HCT116 (cell line): ENCODE data around the gene PSMC5. TPM values are rescaled to one million over a fixed set of nuclear protein-coding genes. Genes with fewer than 3 reads are reported as not detected.

Experiments used
- ATAC-seq: fragments of 200-7000 bp; cut with Tn5 transposase; 2 replicates; pipeline ENCODE4 v1.9.1; 2020; ENCODE audit warnings: mild to moderate bottlenecking, moderate library complexity
- BruUV-seq: library from RNA; stranded (reverse); fragments of 400-500 nt; replicated peaks from 2 replicates; lab custom pipeline; 2021; lab: Mats Ljungman, UMichigan
- CTCF ChIA-PET: fragments of 300-600 bp; sonication (Branson Sonifier 250); formaldehyde crosslinking; loops from one replicate; lab custom pipeline; 2021; ENCODE audit warnings: antibody characterized with exemption; lab: Charles Lee
- POLR2A ChIA-PET: fragments of 300-600, 350-600 bp; sonication (Branson Sonifier 250); formaldehyde crosslinking; loops from one replicate; lab custom pipeline; 2021; ENCODE audit warnings: antibody characterized with exemption; lab: Charles Lee
- RAD21 ChIA-PET, 2 experiments: fragments of 300-600 bp; sonication (Branson Sonifier 250); formaldehyde crosslinking; loops; one replicate each; lab custom pipeline; 2023; ENCODE audit warnings: low total read pairs in 2 of 2; ENCODE audit not compliant: uncharacterized antibody in 2 of 2, unreplicated experiment in 2 of 2, low non-redundant PET in 1 of 2; lab: Charles Lee
- DNase-seq: peaks from one replicate; pipeline ENCODE4 v3.0.0-alpha.2; 2010; ENCODE audit warnings: low read depth, low spot score
- H2AFZ ChIP-seq: fragments of 200-600 bp; shearing (Covaris generic), sonication (generic); 2 replicates; pipeline ENCODE4 v1.6.1; 2017; ENCODE audit warnings: low read depth, mixed run types, mixed read lengths, antibody characterized with exemption, low read length; ENCODE audit not compliant: poor library complexity, severe bottlenecking
- H3K27ac ChIP-seq: 2 replicates; pipeline ENCODE4 v1.5.1; 2012; ENCODE audit warnings: low read depth, low read length
- H3K27me3 ChIP-seq: fragments of 200-600 bp; sonication (generic); 2 replicates; pipeline ENCODE4 v1.6.1; 2016; ENCODE audit warnings: mixed run types, low read length, mixed read lengths; ENCODE audit not compliant: insufficient read depth
- H3K36me3 ChIP-seq, 2 experiments: fragments of 200-500 bp in 1 of 2; fragments of 200-600 bp in 1 of 2; sonication (Bioruptor generic) in 1 of 2; sonication (generic) in 1 of 2; 2 replicates each; pipeline versions ENCODE4 v1.5.1 to v1.6.1; 2014 to 2016; ENCODE audit warnings: low read length in 2 of 2, inconsistent platforms in 1 of 2, mixed read lengths in 1 of 2, mixed run types in 1 of 2; ENCODE audit not compliant: insufficient read depth in 2 of 2, control insufficient read depth in 1 of 2
- H3K4me1 ChIP-seq, 2 experiments: fragments of 200-600 bp in 1 of 2; sonication (generic) in 1 of 2; 2 replicates each; pipeline versions ENCODE4 v1.5.1 to v1.6.1; 2012 to 2017; ENCODE audit warnings: low read length in 2 of 2, inconsistent platforms in 1 of 2, mild to moderate bottlenecking in 1 of 2, mixed read lengths in 1 of 2, mixed run types in 1 of 2, moderate library complexity in 1 of 2; ENCODE audit not compliant: insufficient read depth in 2 of 2, control insufficient read depth in 1 of 2
- H3K4me2 ChIP-seq: fragments of 200-600 bp; sonication (generic); 2 replicates; pipeline ENCODE4 v1.6.1; 2017; ENCODE audit warnings: mixed run types, low read length, mixed read lengths
- H3K4me3 ChIP-seq, 2 experiments: fragments of 200-600 bp in 1 of 2; sonication (generic) in 1 of 2; replicated peaks in 1 of 2; 2 replicates each; pipeline ENCODE4 v1.5.1; 2011 to 2016; ENCODE audit warnings: low read length in 2 of 2, control low read depth in 1 of 2, low read depth in 1 of 2, mild to moderate bottlenecking in 1 of 2, mixed read lengths in 1 of 2, mixed run types in 1 of 2
- H3K79me2 ChIP-seq: fragments of 200-600 bp; sonication (generic); 2 replicates; pipeline ENCODE4 v1.6.1; 2017; ENCODE audit warnings: mild to moderate bottlenecking, mixed run types, low read length, moderate library complexity, mixed read lengths; ENCODE audit not compliant: insufficient read depth
- H3K9ac ChIP-seq: fragments of 200-600 bp; sonication (generic); 2 replicates; pipeline ENCODE4 v1.6.1; 2016; ENCODE audit warnings: low read length, mixed read lengths
- H3K9me2 ChIP-seq: fragments of 200-600 bp; sonication (generic), shearing (Covaris generic); 2 replicates; pipeline ENCODE4 v1.6.1; 2017; ENCODE audit warnings: mixed run types, mild to moderate bottlenecking, moderate library complexity; ENCODE audit not compliant: insufficient read depth
- H3K9me3 ChIP-seq, 2 experiments: fragments of 200-500 bp in 1 of 2; fragments of 200-600 bp in 1 of 2; sonication (Bioruptor generic) in 1 of 2; sonication (generic) in 1 of 2; 2 replicates each; pipeline ENCODE4 v1.6.1; 2014 to 2017; ENCODE audit warnings: low read length in 2 of 2, mixed read lengths in 2 of 2, inconsistent platforms in 1 of 2, low read depth in 1 of 2, mild to moderate bottlenecking in 1 of 2, mixed run types in 1 of 2, moderate library complexity in 1 of 2; ENCODE audit not compliant: control insufficient read depth in 1 of 2, insufficient read depth in 1 of 2
- H4K20me1 ChIP-seq: fragments of 200-600 bp; sonication (generic), shearing (Covaris generic); 2 replicates; pipeline ENCODE4 v1.6.1; 2017; ENCODE audit warnings: mixed run types, mild to moderate bottlenecking, moderate library complexity; ENCODE audit not compliant: insufficient read depth
- CBX3 ChIP-seq: IDR thresholded peaks from 2 replicates; pipeline ENCODE4 v1.6.1; 2012; ENCODE audit warnings: low read depth
- CEBPB ChIP-seq: IDR thresholded peaks from 2 replicates; pipeline ENCODE4 v1.6.1; 2012; ENCODE audit warnings: low read depth
- EGR1 ChIP-seq: IDR thresholded peaks from 2 replicates; pipeline ENCODE4 v1.6.1; 2012; ENCODE audit warnings: low read depth
- ELF1 ChIP-seq: IDR thresholded peaks from 2 replicates; pipeline ENCODE4 v1.6.1; 2012; ENCODE audit warnings: low read depth, borderline replicate concordance
- EZH2 ChIP-seq: fragments of 200-600 bp; sonication (generic); IDR thresholded peaks from 2 replicates; pipeline ENCODE4 v1.6.1; 2017; ENCODE audit warnings: antibody characterized with exemption, mixed run types
- EZH2phosphoT487 ChIP-seq: fragments of 200-600 bp; IDR thresholded peaks from 2 replicates; pipeline ENCODE4 v1.6.1; 2018; ENCODE audit warnings: antibody characterized with exemption, borderline replicate concordance
- FOSL1 ChIP-seq: IDR thresholded peaks from 2 replicates; pipeline ENCODE4 v1.6.1; 2012; ENCODE audit warnings: low read depth
- POLR2A ChIP-seq: IDR thresholded peaks from 2 replicates; pipeline ENCODE4 v1.7.0; 2011; ENCODE audit warnings: borderline replicate concordance; ENCODE audit not compliant: insufficient read depth, insufficient read length; ENCODE audit errors: extremely low read depth
- RAD21 ChIP-seq: IDR thresholded peaks from 2 replicates; pipeline ENCODE4 v1.6.1; 2012; ENCODE audit warnings: low read depth, mild to moderate bottlenecking
- SIN3A ChIP-seq: IDR thresholded peaks from 2 replicates; pipeline ENCODE4 v1.6.1; 2012; ENCODE audit warnings: low read depth
- SP1 ChIP-seq: IDR thresholded peaks from 2 replicates; pipeline ENCODE4 v1.6.1; 2012; ENCODE audit warnings: low read depth
- TCF7L2 ChIP-seq: IDR thresholded peaks from 2 replicates; pipeline ENCODE4 v1.7.0; 2011; ENCODE audit warnings: borderline replicate concordance, inconsistent platforms; ENCODE audit not compliant: insufficient read depth, insufficient read length; ENCODE audit errors: extremely low read depth
- YY1 ChIP-seq: IDR thresholded peaks from 2 replicates; pipeline ENCODE4 v1.6.1; 2011; ENCODE audit warnings: low read length, low read depth, moderate library complexity, mild to moderate bottlenecking; ENCODE audit not compliant: insufficient replicate concordance; ENCODE audit errors: extremely low read depth
- ZNF274 ChIP-seq: fragments of 200-500 bp; sonication (Bioruptor generic); IDR thresholded peaks from 2 replicates; pipeline ENCODE4 v1.6.1; 2014; ENCODE audit warnings: mild to moderate bottlenecking, low read depth, low read length, inconsistent platforms
- intact Hi-C: fragments of 100-400 bp; cut with micrococcal nuclease; formaldehyde crosslinking; loops from 2 replicates; pipeline ENCODE4 v1.10.0; 2022
- total RNA-seq: library from RNA; stranded (reverse); gene quantifications from one replicate; pipeline ENCODE4 v1.2.1, GENCODE V29; 2021; ENCODE audit not compliant: unreplicated experiment
- TF ChIP-seq, protein P1 (sequence below): IDR thresholded peaks from 2 replicates; pipeline ENCODE4 v1.6.1; 2011; ENCODE audit warnings: mild to moderate bottlenecking, low read length, moderate library complexity; ENCODE audit not compliant: insufficient replicate concordance; ENCODE audit errors: extremely low read depth
- TF ChIP-seq, protein P2 (sequence below): IDR thresholded peaks from 2 replicates; pipeline ENCODE4 v1.6.1; 2012; ENCODE audit warnings: low read depth
- TF ChIP-seq, protein P3 (sequence below): IDR thresholded peaks from 2 replicates; pipeline ENCODE4 v1.6.1; 2012
- TF ChIP-seq, protein P4 (sequence below): IDR thresholded peaks from 2 replicates; pipeline ENCODE4 v1.6.1; 2012
- TF ChIP-seq, protein P5 (sequence below), 3 experiments: fragments of 200-600 bp in 1 of 3; sonication (generic) in 1 of 3; IDR thresholded peaks in 2 of 3; conservative IDR thresholded peaks in 1 of 3; 2 replicates each; pipeline ENCODE4 v1.5.1; 2012 to 2017; ENCODE audit warnings: low read depth in 2 of 3, low read length in 2 of 3, antibody characterized with exemption in 1 of 3, borderline replicate concordance in 1 of 3, control low read depth in 1 of 3, mild to moderate bottlenecking in 1 of 3, mixed read lengths in 1 of 3, mixed run types in 1 of 3, moderate library complexity in 1 of 3; ENCODE audit not compliant: insufficient read depth in 1 of 3

The PSMC5 gene
- total RNA-seq, 1 experiment from 2014 or later: 193 TPM

DNA sequence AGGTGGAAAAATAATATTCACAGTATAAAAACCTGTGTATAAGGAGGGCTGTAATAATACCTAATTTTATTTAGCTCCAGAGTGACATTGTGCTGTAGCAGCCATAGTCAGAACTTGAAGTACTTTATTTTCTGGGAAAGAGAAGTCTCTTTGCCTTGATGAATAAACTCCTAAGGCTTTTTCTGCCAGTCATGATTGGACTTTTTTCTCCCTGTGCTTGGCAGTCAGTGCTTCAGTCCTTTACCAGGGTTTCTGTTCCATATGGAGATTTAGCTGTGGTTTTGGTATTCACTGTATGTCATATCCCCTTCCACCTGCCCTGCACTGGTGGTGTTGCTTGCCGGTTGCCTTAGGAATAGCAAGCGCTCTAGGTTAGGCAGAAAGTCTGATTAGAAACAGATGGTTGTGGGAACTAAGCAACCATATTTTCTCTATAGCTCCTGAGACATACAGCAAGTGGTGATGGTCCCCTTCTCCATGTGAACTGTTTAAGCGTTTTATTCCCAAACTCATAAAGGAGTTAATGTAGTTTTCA, 28.6 kb upstream of the PSMC5 start:
- no peak for ATAC-seq
- Histone ChIP-seq H3K4me1 (no peaks in the 10 kb centered on the region), H3K79me2 (peaks cover 90% of the 10 kb centered on the region), H3K4me2 (no peak overlapping the region), H4K20me1 (peaks cover 21% of the 10 kb centered on the region; the same call in 1 of the 2 replicates), H3K9me2 (no peaks in the 10 kb centered on the region), H3K36me3 (peaks cover 86 to 91% of the 10 kb centered on the region in 2 experiments), H3K4me3 (no peak overlapping the region), H3K9ac (no peak overlapping the region), H3K27me3 (no peaks in the 10 kb centered on the region), H3K27ac (no peak overlapping the region), H2AFZ (no peak overlapping the region), H3K9me3 (no peaks in the 10 kb centered on the region)
- POLR2A ChIA-PET: interaction anchor here (0.7 kb wide), 1 partner anchor 14 kb away, joined by 3 read pairs; no protein-coding TSS in a partner anchor
- intact Hi-C loops: no loop called here
- RAD21 ChIA-PET: no interaction called here
- TF ChIP-seq SP1 (no peak), YY1 (no peak), POLR2A (no peak), EGR1 (no peak), RAD21 (no peak), CBX3 (no peak), FOSL1 (no peak), EZH2phosphoT487 (no peak), SIN3A (no peak), ELF1 (no peak), ZNF274 (no peak), EZH2 (no peak), TCF7L2 (no peak), CEBPB (no peak)
- TF ChIP-seq, protein P1, sequence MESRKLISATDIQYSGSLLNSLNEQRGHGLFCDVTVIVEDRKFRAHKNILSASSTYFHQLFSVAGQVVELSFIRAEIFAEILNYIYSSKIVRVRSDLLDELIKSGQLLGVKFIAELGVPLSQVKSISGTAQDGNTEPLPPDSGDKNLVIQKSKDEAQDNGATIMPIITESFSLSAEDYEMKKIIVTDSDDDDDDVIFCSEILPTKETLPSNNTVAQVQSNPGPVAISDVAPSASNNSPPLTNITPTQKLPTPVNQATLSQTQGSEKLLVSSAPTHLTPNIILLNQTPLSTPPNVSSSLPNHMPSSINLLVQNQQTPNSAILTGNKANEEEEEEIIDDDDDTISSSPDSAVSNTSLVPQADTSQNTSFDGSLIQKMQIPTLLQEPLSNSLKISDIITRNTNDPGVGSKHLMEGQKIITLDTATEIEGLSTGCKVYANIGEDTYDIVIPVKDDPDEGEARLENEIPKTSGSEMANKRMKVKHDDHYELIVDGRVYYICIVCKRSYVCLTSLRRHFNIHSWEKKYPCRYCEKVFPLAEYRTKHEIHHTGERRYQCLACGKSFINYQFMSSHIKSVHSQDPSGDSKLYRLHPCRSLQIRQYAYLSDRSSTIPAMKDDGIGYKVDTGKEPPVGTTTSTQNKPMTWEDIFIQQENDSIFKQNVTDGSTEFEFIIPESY: no peak
- TF ChIP-seq, protein P2, sequence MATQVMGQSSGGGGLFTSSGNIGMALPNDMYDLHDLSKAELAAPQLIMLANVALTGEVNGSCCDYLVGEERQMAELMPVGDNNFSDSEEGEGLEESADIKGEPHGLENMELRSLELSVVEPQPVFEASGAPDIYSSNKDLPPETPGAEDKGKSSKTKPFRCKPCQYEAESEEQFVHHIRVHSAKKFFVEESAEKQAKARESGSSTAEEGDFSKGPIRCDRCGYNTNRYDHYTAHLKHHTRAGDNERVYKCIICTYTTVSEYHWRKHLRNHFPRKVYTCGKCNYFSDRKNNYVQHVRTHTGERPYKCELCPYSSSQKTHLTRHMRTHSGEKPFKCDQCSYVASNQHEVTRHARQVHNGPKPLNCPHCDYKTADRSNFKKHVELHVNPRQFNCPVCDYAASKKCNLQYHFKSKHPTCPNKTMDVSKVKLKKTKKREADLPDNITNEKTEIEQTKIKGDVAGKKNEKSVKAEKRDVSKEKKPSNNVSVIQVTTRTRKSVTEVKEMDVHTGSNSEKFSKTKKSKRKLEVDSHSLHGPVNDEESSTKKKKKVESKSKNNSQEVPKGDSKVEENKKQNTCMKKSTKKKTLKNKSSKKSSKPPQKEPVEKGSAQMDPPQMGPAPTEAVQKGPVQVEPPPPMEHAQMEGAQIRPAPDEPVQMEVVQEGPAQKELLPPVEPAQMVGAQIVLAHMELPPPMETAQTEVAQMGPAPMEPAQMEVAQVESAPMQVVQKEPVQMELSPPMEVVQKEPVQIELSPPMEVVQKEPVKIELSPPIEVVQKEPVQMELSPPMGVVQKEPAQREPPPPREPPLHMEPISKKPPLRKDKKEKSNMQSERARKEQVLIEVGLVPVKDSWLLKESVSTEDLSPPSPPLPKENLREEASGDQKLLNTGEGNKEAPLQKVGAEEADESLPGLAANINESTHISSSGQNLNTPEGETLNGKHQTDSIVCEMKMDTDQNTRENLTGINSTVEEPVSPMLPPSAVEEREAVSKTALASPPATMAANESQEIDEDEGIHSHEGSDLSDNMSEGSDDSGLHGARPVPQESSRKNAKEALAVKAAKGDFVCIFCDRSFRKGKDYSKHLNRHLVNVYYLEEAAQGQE: no peak
- TF ChIP-seq, protein P3, sequence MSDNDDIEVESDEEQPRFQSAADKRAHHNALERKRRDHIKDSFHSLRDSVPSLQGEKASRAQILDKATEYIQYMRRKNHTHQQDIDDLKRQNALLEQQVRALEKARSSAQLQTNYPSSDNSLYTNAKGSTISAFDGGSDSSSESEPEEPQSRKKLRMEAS: no peak
- TF ChIP-seq, protein P4, sequence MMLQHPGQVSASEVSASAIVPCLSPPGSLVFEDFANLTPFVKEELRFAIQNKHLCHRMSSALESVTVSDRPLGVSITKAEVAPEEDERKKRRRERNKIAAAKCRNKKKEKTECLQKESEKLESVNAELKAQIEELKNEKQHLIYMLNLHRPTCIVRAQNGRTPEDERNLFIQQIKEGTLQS: no peak
- TF ChIP-seq, protein P5, sequence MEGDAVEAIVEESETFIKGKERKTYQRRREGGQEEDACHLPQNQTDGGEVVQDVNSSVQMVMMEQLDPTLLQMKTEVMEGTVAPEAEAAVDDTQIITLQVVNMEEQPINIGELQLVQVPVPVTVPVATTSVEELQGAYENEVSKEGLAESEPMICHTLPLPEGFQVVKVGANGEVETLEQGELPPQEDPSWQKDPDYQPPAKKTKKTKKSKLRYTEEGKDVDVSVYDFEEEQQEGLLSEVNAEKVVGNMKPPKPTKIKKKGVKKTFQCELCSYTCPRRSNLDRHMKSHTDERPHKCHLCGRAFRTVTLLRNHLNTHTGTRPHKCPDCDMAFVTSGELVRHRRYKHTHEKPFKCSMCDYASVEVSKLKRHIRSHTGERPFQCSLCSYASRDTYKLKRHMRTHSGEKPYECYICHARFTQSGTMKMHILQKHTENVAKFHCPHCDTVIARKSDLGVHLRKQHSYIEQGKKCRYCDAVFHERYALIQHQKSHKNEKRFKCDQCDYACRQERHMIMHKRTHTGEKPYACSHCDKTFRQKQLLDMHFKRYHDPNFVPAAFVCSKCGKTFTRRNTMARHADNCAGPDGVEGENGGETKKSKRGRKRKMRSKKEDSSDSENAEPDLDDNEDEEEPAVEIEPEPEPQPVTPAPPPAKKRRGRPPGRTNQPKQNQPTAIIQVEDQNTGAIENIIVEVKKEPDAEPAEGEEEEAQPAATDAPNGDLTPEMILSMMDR (IDR thresholded peaks at IDR 0.05 in 2 of 3, conservative IDR thresholded peaks at IDR 0.05 in 1 of 3; ENCODE audit: borderline replicate concordance in 1 of 3, insufficient read depth in 1 of 3, low read depth in 2 of 3, low read length in 2 of 3): no peak
- TSS peak; percentile 3 for BruUV-seq
- CTCF ChIA-PET: no interaction called here
- no peak for DNase-seq
